Body of pancreas (tissue), 4 donors: Measurements from ENCODE around the gene TOMM6. TPM values are rescaled to one million over a fixed set of nuclear protein-coding genes. Genes with fewer than 3 reads are reported as not detected.

Experiments used
- ATAC-seq: fragments of 150-250 bp; one replicate; pipeline ENCODE4 v1.9.1; 2016
- DNase-seq, 4 donors: peaks; one replicate each; pipeline ENCODE4 v3.0.0-alpha.2; 2019
- H3K27ac ChIP-seq, 4 donors: fragments of 200-600 bp; sonication (generic); 1 replicate in 3 of 4; 2 replicates in 1 of 4; pipeline versions ENCODE4 v1.5.1 to v1.6.1; 2016 to 2019; ENCODE audit warnings: mild to moderate bottlenecking in 1 of 4, mixed read lengths in 1 of 4, moderate library complexity in 1 of 4
- H3K27me3 ChIP-seq, 2 donors: fragments of 200-600 bp; sonication (generic); one replicate each; pipeline ENCODE4 v1.6.0; 2016; ENCODE audit warnings: mild to moderate bottlenecking in 1 of 2
- H3K36me3 ChIP-seq, 2 donors: fragments of 200-600 bp; sonication (generic); replicated peaks in 1 of 2; 2 replicates each; pipeline ENCODE4 v1.5.1; 2016; ENCODE audit warnings: low read depth in 2 of 2; ENCODE audit not compliant: insufficient read depth in 1 of 2
- H3K4me1 ChIP-seq: fragments of 200-600 bp; sonication (generic); one replicate; pipeline ENCODE4 v1.6.0; 2016
- H3K4me3 ChIP-seq, 2 donors: fragments of 200-600 bp; sonication (generic); 1 replicate in 1 of 2; 2 replicates in 1 of 2; pipeline ENCODE4 v1.5.1; 2016 to 2019
- H3K9me3 ChIP-seq, 3 donors: fragments of 200-600 bp; sonication (generic); 1 replicate in 2 of 3; 2 replicates in 1 of 3; pipeline ENCODE4 v1.5.1; 2016
- CTCF ChIP-seq, 7 experiments: fragments of 450-650 bp in 4 of 7; fragments of 200-600 bp in 3 of 7; sonication (generic) in 3 of 7; IDR thresholded peaks; one replicate each; pipeline ENCODE4 v1.5.1; 2016 to 2019; ENCODE audit warnings: antibody characterized with exemption in 7 of 7
- POLR2A ChIP-seq, 3 donors: fragments of 450-650 bp; IDR thresholded peaks; one replicate each; pipeline ENCODE4 v1.6.1; 2016; ENCODE audit warnings: antibody characterized with exemption in 3 of 3, mild to moderate bottlenecking in 2 of 3
- WGBS, 2 donors: methylation state at CpG; one replicate each; pipeline ENCODE4 v1.1.5; 2017; 5-methylcytosine and 5-hydroxymethylcytosine counted together
- intact Hi-C: fragments of 100-400 bp; cut with DNase I; formaldehyde crosslinking; loops from one replicate; pipeline ENCODE4 v1.15.1; 2023
- small RNA-seq: library from RNA; depleted of rRNA; stranded (forward); fragments of <200 nt; gene quantifications from one replicate; pipeline ENCODE3, GENCODE V24; 2016
- total RNA-seq, 2 donors: library from RNA; depleted of rRNA; stranded (reverse); fragments of >200 nt; gene quantifications; one replicate each; pipeline ENCODE4 v1.1.0, GENCODE V29; 2016

TOMM6 gene
- total RNA-seq, 2 donors from 2014 or later, result 83.5 to 127 TPM

GRCh38 chr6:41836660-41837052 lies 49.2 kb downstream of the TOMM6 start:
- Histone ChIP-seq H3K27me3 (no peaks in the 10 kb centered on the region), H3K27ac (no peak overlapping the region), H3K36me3 (no peaks in the 10 kb centered on the region), H3K9me3 (no peaks in the 10 kb centered on the region), H3K4me1 (no peaks in the 10 kb centered on the region), H3K4me3 (no peak overlapping the region)
- no peak for DNase-seq
- no peak for TF ChIP-seq POLR2A (IDR thresholded peaks at IDR 0.05)
- no peak for TF ChIP-seq CTCF (IDR thresholded peaks at IDR 0.05)
- intact Hi-C loops, result no loop called here
- ATAC-seq, result no peak
- WGBS, 2 donors, result 79 to 87% methylated on average over 2 of the region's 2 CpGs

Small RNA genes lying within 50 kb of the gene (small RNA-seq; reads per million reads assigned to genes)
- gene AL365205.2, result not detected
- gene AL365205.3, result not detected
- gene RF00393, result not detected

Other genes starting within 250 kb of the TOMM6 start
- gene FOXP4, start 241.3 kb upstream of the TOMM6 start, total RNA-seq, result 10 to 100 TPM in 1 of 2 donors, 1 to 10 TPM in 1; 8.6 to 10.5 TPM
- gene MDFI, start 149.2 kb upstream of the TOMM6 start, total RNA-seq, result 1 to 10 TPM; 4.9 to 6.7 TPM
- gene TFEB, start 52.1 kb upstream of the TOMM6 start, total RNA-seq, result 10 to 100 TPM in 1 of 2 donors, 1 to 10 TPM in 1; 4.9 to 10.1 TPM
- gene PGC, start 40.3 kb upstream of the TOMM6 start, total RNA-seq, result 10 to 100 TPM; 48.8 to 91.1 TPM
- gene FRS3, start 7.8 kb upstream of the TOMM6 start, total RNA-seq, result 1 to 10 TPM; 2.6 to 5.3 TPM
- gene PRICKLE4, start 6.9 kb upstream of the TOMM6 start, total RNA-seq, result 10 to 100 TPM in 1 of 2 donors, 1 to 10 TPM in 1; 4.4 to 16.8 TPM
- 1 to 10 TPM; 3.3 to 5.2 TPM for gene USP49, start 107.7 kb downstream of the TOMM6 start, total RNA-seq
- gene MED20, start 133.4 kb downstream of the TOMM6 start, total RNA-seq, result 10 to 100 TPM in 1 of 2 donors, 1 to 10 TPM in 1; 9.9 to 17.8 TPM
- gene BYSL, start 133.8 kb downstream of the TOMM6 start, total RNA-seq, result 10 to 100 TPM in 1 of 2 donors, 1 to 10 TPM in 1; 3.1 to 13.5 TPM
- gene CCND3, start 154.1 kb downstream of the TOMM6 start, total RNA-seq, result 10 to 100 TPM; 73.2 to 91.0 TPM